ENCODE data around the gene SNX22.

Gene SNX22

GRCh38 chr15:64138331-64138941 lies 13.1 kb upstream of the SNX22 start:
- H3F3A ChIP-seq (ENCODE audit: insufficient read depth, low read length), result no peaks in the 10 kb centered on the region
- no peak overlapping the region for H3K9ac ChIP-seq (ENCODE audit: low read length)
- no peaks in the 10 kb centered on the region for H4K20me1 ChIP-seq (ENCODE audit: insufficient read depth, low read length)
- H3K36me3 ChIP-seq (ENCODE audit: insufficient read depth, low read length), result peaks cover 59% of the 10 kb centered on the region
- H3K9me2 ChIP-seq (ENCODE audit: low read depth, low read length), result no peaks in the 10 kb centered on the region
- no peaks in the 10 kb centered on the region for H3K4me1 ChIP-seq (ENCODE audit: insufficient read depth, low read length, severe bottlenecking)
- TF ChIP-seq CTCF (IDR thresholded peaks at IDR 0.05; ENCODE audit: low read length), result no peak
- no peak for TF ChIP-seq EZH2 (IDR thresholded peaks at IDR 0.05; ENCODE audit: borderline replicate concordance, low read length)
- H3K27ac ChIP-seq (ENCODE audit: low read depth, low read length, poor library complexity, severe bottlenecking), result no peak overlapping the region
- H2AFZ ChIP-seq (ENCODE audit: low read length), result no peak overlapping the region
- no peak overlapping the region for H3K4me2 ChIP-seq (ENCODE audit: low read length)
- no peak overlapping the region for H3K4me3 ChIP-seq (ENCODE audit: low read depth, low read length, poor library complexity, severe bottlenecking)
- H3K9me3 ChIP-seq (ENCODE audit: low read length), result no peaks in the 10 kb centered on the region
- H3K27me3 ChIP-seq (ENCODE audit: insufficient read depth, low read length), result no peaks in the 10 kb centered on the region
- H3K79me2 ChIP-seq (ENCODE audit: insufficient read depth, low read length), result no peaks in the 10 kb centered on the region

- no peaks in the 10 kb centered on the region for H3K9me2 ChIP-seq (ENCODE audit: low read depth, low read length)
- no peak overlapping the region for H3K27ac ChIP-seq (ENCODE audit: low read depth, low read length, poor library complexity, severe bottlenecking)
- H3K36me3 ChIP-seq (ENCODE audit: insufficient read depth, low read length), result peaks cover 34% of the 10 kb centered on the region
Observed at GRCh38 chr15:64141798-64142512, 9.6 kb upstream of the SNX22 start.

GRCh38 chr15:64143276-64143675 lies 8.3 kb upstream of the SNX22 start:
- Histone ChIP-seq H3K27me3 (ENCODE audit: insufficient read depth, low read length) (no peaks in the 10 kb centered on the region), H2AFZ (ENCODE audit: low read length) (no peak overlapping the region), H3K4me3 (ENCODE audit: low read depth, low read length, poor library complexity, severe bottlenecking) (no peak overlapping the region), H4K20me1 (ENCODE audit: insufficient read depth, low read length) (no peaks in the 10 kb centered on the region), H3K9me2 (ENCODE audit: low read depth, low read length) (no peaks in the 10 kb centered on the region), H3K4me1 (ENCODE audit: insufficient read depth, low read length, severe bottlenecking) (peaks cover 10% of the 10 kb centered on the region), H3K4me2 (ENCODE audit: low read length) (no peak overlapping the region), H3K9me3 (ENCODE audit: low read length) (no peaks in the 10 kb centered on the region), H3F3A (ENCODE audit: insufficient read depth, low read length) (no peaks in the 10 kb centered on the region), H3K27ac (ENCODE audit: low read depth, low read length, poor library complexity, severe bottlenecking) (no peak overlapping the region), H3K9ac (ENCODE audit: low read length) (no peak overlapping the region), H3K36me3 (ENCODE audit: insufficient read depth, low read length) (peaks cover 21% of the 10 kb centered on the region), H3K79me2 (ENCODE audit: insufficient read depth, low read length) (no peaks in the 10 kb centered on the region)
- TF ChIP-seq EZH2 (IDR thresholded peaks at IDR 0.05; ENCODE audit: borderline replicate concordance, low read length), result no peak
- no peak for TF ChIP-seq CTCF (IDR thresholded peaks at IDR 0.05; ENCODE audit: low read length)

More at GRCh38 chr15:64141798-64142512, 9.6 kb upstream of the SNX22 start:
- H3K4me2 ChIP-seq (ENCODE audit: low read length), result no peak overlapping the region
- H3K27me3 ChIP-seq (ENCODE audit: insufficient read depth, low read length), result no peaks in the 10 kb centered on the region
- H4K20me1 ChIP-seq (ENCODE audit: insufficient read depth, low read length), result no peaks in the 10 kb centered on the region
- no peak for TF ChIP-seq CTCF (IDR thresholded peaks at IDR 0.05; ENCODE audit: low read length)
- TF ChIP-seq EZH2 (IDR thresholded peaks at IDR 0.05; ENCODE audit: borderline replicate concordance, low read length), result no peak
- no peaks in the 10 kb centered on the region for H3K79me2 ChIP-seq (ENCODE audit: insufficient read depth, low read length)
- H3K4me3 ChIP-seq (ENCODE audit: low read depth, low read length, poor library complexity, severe bottlenecking), result no peak overlapping the region
- H3K9me3 ChIP-seq (ENCODE audit: low read length), result no peaks in the 10 kb centered on the region
- no peaks in the 10 kb centered on the region for H3F3A ChIP-seq (ENCODE audit: insufficient read depth, low read length)
- no peak overlapping the region for H2AFZ ChIP-seq (ENCODE audit: low read length)
- H3K9ac ChIP-seq (ENCODE audit: low read length), result no peak overlapping the region
- peaks cover 10% of the 10 kb centered on the region for H3K4me1 ChIP-seq (ENCODE audit: insufficient read depth, low read length, severe bottlenecking)
